Right lobe of liver (tissue), 4 donors: ENCODE measurements around the gene MPL.

Experiments used
- CTCF ChIP-seq, 4 donors: fragments of 200-600 bp in 3 of 4; fragments of 450-650 bp in 1 of 4; IDR thresholded peaks; one replicate each; pipeline versions ENCODE4 v1.5.1 to v1.8.0; 2016 to 2022; ENCODE audit warnings: antibody characterized with exemption in 4 of 4, mild to moderate bottlenecking in 2 of 4
- POLR2A ChIP-seq: fragments of 450-650 bp; IDR thresholded peaks from one replicate; pipeline ENCODE4 v1.6.1; 2017; ENCODE audit warnings: antibody characterized with exemption, mild to moderate bottlenecking
- donor health status: DM: no; HTN: no; CAD: no.
- donor health status: DM: no; HTN: no; CAD: no.
- donor health status: DM: no; HTN: yes; CAD: no.

GRCh38 chr1:43300378-43301094 is 37.1 kb upstream of the MPL start, which contains the start of gene TIE1:
- TF ChIP-seq CTCF (IDR thresholded peaks at IDR 0.05) (no peak), POLR2A (no peak)
